ENCODE results near the gene BRD7.

BRD7 gene

DNA sequence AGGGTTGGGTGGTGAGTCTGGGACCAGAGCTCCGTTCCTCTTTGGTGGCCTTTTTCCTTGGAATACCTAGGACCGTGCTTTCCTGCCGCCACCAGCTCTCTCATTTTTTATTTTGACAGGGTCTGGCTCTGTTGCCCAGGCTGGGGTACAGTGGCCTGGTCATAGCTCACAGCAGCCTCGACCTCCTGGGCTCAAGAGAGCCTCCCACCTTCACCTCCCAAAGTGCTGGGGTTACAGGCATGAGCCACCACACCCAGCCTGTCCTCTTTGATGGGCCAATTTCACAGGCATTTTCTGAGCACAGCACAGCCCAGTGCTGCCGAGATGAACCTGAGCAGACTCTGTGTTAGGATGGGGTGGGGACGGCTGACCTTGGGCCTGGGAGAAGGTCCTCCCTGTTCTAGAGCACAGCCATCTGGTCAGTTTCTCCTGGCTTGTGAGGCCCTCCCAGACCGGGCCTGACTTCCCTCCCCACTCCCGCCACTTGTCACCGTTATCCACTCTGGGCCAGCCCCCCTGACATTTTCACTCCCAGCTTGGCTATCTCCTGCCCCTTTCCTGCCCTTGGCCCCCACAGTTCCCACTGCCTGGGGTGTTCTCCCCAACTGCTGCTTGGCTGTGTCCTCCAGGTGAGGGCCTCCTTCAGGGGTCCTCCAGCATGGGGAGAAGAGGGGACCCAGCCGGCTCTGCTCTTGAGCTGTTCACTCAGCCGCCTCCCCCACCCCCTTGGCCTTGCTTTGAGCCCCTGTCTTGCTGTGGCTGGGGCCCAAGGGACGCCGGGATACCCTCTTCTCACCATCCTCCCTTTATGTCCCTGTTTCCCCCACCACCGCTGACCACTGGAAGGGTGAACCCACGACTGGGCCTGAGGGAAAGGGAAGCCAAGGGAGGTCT, 97.4 kb downstream of the BRD7 start:
- no peak for DNase-seq

- DNase-seq = no peak
These were observed 98.2 kb downstream of the BRD7 start for GRCh38 chr16:50270510-50271147.

DNA sequence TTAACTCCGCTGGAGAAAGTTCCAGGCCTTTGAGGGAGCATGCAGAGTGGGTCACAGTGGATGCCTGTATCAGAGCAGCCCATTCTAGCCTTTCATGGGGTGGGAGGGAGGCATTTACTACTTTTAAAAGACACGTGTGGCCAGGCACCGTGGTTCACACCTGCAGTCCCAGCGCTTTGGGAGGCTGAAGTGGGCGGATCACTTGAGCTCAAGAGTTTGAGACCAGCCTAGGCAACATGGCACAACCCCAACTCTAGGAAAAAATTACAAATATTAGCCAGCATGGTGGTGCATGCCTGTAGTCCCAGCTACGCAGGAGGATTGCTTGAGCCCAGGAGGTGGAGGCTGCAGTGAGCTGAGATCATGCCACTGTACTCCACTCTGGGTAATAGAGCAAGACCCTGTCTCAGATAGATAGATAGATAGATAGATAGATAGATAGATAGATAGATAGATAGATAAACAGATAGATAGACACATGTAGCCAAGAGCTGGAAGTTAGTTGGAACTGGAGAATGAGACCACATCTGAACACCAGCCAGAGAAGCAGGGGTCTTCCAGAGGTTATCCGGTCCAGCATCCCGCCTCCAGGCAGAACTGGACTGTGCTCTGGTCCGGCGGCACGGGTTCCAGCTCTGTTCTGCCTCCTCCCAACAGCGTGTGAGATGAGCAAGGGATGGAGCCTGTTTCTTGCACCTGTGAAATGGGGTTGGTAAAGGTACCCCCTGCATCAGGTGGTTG, 98.8 kb downstream of the BRD7 start:
- DNase-seq = no peak

DNA sequence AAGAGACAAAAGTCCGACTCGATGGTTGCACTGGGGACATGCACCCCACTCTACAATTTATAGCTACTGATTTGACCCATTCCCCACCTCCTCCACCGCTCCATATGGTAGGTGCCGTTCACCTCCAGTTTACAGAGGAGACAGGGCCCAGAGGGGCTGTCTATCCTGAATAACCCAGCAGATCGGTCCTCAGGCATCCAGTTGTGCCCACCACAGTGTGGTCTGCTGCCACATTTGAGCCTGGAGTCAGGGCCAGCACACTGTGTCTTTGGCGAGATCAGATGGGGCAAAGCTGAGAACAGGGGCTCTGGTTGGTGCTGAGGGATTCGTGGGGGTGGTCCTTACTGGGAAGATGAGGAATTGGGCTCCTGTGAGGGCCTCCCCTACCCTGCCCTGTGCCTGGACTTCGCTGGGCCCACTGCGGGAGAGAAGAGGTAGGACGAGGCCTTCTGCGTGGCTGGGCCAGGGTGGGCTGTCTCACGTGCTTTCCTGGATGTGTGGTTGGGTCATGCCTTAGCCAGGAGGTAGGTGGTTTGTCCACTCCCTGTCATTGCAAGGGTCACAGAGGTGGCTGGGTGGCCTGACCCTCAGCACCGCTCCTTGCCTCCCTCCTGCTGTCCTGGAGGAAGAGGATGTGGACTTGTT, 99.6 kb downstream of the BRD7 start:
- DNase-seq = no peak

GRCh38 chr16:50268352-50268751, 100.4 kb downstream of the BRD7 start:
- no peak for DNase-seq

GRCh38 chr16:50267651-50268050, 101.1 kb downstream of the BRD7 start:
- no peak for DNase-seq

DNA sequence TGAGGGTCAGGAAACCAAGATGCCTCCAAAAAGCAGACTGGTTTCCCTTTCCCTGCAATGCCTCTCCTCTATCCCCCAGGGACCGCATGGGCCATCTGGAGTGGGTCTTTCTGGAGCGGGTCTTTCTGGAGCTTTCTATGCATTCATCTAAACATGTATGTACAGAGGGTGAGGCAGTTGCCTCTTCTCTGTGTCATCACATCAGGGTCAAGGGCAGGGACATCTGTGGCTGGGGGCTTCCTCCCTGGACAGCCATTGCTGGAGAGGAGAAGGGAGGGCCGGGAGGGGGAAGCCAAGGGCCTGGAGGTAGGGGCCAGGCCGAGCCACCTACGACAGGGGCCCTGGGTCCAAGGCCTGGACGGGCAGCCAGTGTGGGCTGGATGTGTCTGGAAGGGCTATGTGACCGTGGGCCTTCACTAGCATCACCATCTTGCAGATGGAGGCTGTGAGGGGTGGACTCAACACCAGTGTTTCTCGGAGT, 101.6 kb downstream of the BRD7 start:
- DNase-seq = no peak

- peak; percentile 80 for DNase-seq
These were observed 102.3 kb downstream of the BRD7 start, which contains the start of gene ADCY7 for GRCh38 chr16:50266337-50267091. ADCY7 (plus strand) TSS chr16:50266551; CDS start chr16:50288180, 21,629 bp downstream.
